HEK293 (cell line): Measurements from ENCODE around the gene PIK3CA.

Experiments used
- CTCF ChIA-PET: fragments of 350-600 bp; formaldehyde crosslinking; extraction: SDS; loops from one replicate; lab custom pipeline; 2021; ENCODE audit warnings: antibody characterized with exemption; lab: Yijun Ruan, JAX
- POLR2A ChIA-PET: fragments of 300-600 bp; formaldehyde crosslinking; extraction: SDS; loops from one replicate; lab custom pipeline; 2020; ENCODE audit warnings: antibody characterized with exemption, inconsistent platforms; lab: Yijun Ruan, JAX
- H3K27ac ChIP-seq: fragments of 200-500 bp; sonication (Bioruptor generic); 2 replicates; pipeline ENCODE4 v1.5.1; 2014; ENCODE audit warnings: low read depth, low read length, control low read depth, inconsistent platforms; ENCODE audit errors: extremely low read depth
- H3K36me3 ChIP-seq, 2 experiments: fragments of 200-500 bp in 1 of 2; sonication (Bioruptor generic) in 1 of 2; 1 replicate in 1 of 2; 2 replicates in 1 of 2; pipeline ENCODE4 v1.5.1; 2014 to 2017; ENCODE audit warnings: inconsistent platforms in 2 of 2, low read length in 2 of 2; ENCODE audit not compliant: control insufficient read depth in 2 of 2, insufficient read depth in 1 of 2
- H3K4me1 ChIP-seq: fragments of 200-500 bp; sonication (Bioruptor generic); 2 replicates; pipeline ENCODE4 v1.5.1; 2014; ENCODE audit warnings: mild to moderate bottlenecking, low read length, inconsistent platforms; ENCODE audit not compliant: control insufficient read depth, insufficient read depth
- H3K4me3 ChIP-seq: 2 replicates; pipeline ENCODE4 v1.5.1; 2011; ENCODE audit warnings: low read depth, mild to moderate bottlenecking, control low read depth, low read length, moderate library complexity
- H3K9me3 ChIP-seq: fragments of 200-500 bp; sonication (Bioruptor generic); 2 replicates; pipeline ENCODE4 v1.5.1; 2014; ENCODE audit warnings: low read depth, low read length, inconsistent platforms; ENCODE audit not compliant: control insufficient read depth, insufficient read depth
- GFI1B ChIP-seq: fragments of 450-650 bp; formaldehyde crosslinking; IDR thresholded peaks from 2 replicates; pipeline ENCODE4 v1.5.1; 2016; ENCODE audit warnings: missing biosample characterization, missing genetic modification characterization
- GLI4 ChIP-seq: fragments of 450-650 bp; formaldehyde crosslinking; IDR thresholded peaks from 2 replicates; pipeline ENCODE4 v1.5.1; 2016; ENCODE audit warnings: missing biosample characterization, missing genetic modification characterization
- GLIS1 ChIP-seq: fragments of 450-650 bp; formaldehyde crosslinking; IDR thresholded peaks from 2 replicates; pipeline ENCODE4 v1.5.1; 2016; ENCODE audit warnings: missing biosample characterization, missing genetic modification characterization
- SP2 ChIP-seq: fragments of 450-650 bp; formaldehyde crosslinking; IDR thresholded peaks from 2 replicates; pipeline ENCODE4 v1.5.1; 2016; ENCODE audit warnings: missing biosample characterization, missing genetic modification characterization
- ZBTB1 ChIP-seq: fragments of 450-650 bp; formaldehyde crosslinking; IDR thresholded peaks from 2 replicates; pipeline ENCODE4 v1.5.1; 2016; ENCODE audit warnings: missing biosample characterization, missing genetic modification characterization
- ZBTB48 ChIP-seq: fragments of 450-650 bp; formaldehyde crosslinking; IDR thresholded peaks from 2 replicates; pipeline ENCODE4 v1.5.1; 2016; ENCODE audit warnings: missing biosample characterization, missing genetic modification characterization
- ZFP69B ChIP-seq: fragments of 450-650 bp; formaldehyde crosslinking; IDR thresholded peaks from 2 replicates; pipeline ENCODE4 v1.5.1; 2016; ENCODE audit warnings: missing biosample characterization, missing genetic modification characterization
- ZNF112 ChIP-seq: fragments of 450-650 bp; formaldehyde crosslinking; IDR thresholded peaks from 2 replicates; pipeline ENCODE4 v1.5.0; 2017; ENCODE audit warnings: missing biosample characterization, missing genetic modification characterization
- ZNF2 ChIP-seq: fragments of 450-650 bp; formaldehyde crosslinking; IDR thresholded peaks from 2 replicates; pipeline ENCODE4 v1.5.1; 2016; ENCODE audit warnings: missing biosample characterization, missing genetic modification characterization
- ZNF302 ChIP-seq: fragments of 450-650 bp; formaldehyde crosslinking; IDR thresholded peaks from 2 replicates; pipeline ENCODE4 v1.5.1; 2016; ENCODE audit warnings: missing biosample characterization, missing genetic modification characterization, low read depth
- ZNF37A ChIP-seq: fragments of 450-650 bp; IDR thresholded peaks from 2 replicates; pipeline ENCODE4 v1.5.1; 2018; ENCODE audit warnings: missing biosample characterization, missing genetic modification characterization
- ZNF391 ChIP-seq: fragments of 450-650 bp; formaldehyde crosslinking; IDR thresholded peaks from 2 replicates; pipeline ENCODE4 v1.5.1; 2016; ENCODE audit warnings: low read depth, missing biosample characterization, missing genetic modification characterization, borderline replicate concordance
- ZNF521 ChIP-seq: fragments of 450-650 bp; formaldehyde crosslinking; IDR thresholded peaks from 2 replicates; pipeline ENCODE4 v1.5.1; 2017; ENCODE audit warnings: missing biosample characterization, mild to moderate bottlenecking, missing genetic modification characterization
- ZNF544 ChIP-seq: fragments of 450-650 bp; formaldehyde crosslinking; IDR thresholded peaks from 2 replicates; pipeline ENCODE4 v1.5.0; 2017; ENCODE audit warnings: missing biosample characterization, missing genetic modification characterization
- ZNF555 ChIP-seq: fragments of 450-650 bp; formaldehyde crosslinking; conservative IDR thresholded peaks from 2 replicates; pipeline ENCODE4 v1.5.1; 2017; ENCODE audit warnings: missing biosample characterization, mild to moderate bottlenecking, missing genetic modification characterization, inconsistent platforms
- ZNF571 ChIP-seq: fragments of 450-650 bp; formaldehyde crosslinking; IDR thresholded peaks from 2 replicates; pipeline ENCODE4 v1.5.0; 2017; ENCODE audit warnings: missing biosample characterization, missing genetic modification characterization
- ZNF600 ChIP-seq: fragments of 450-650 bp; formaldehyde crosslinking; IDR thresholded peaks from 2 replicates; pipeline ENCODE4 v1.5.1; 2016; ENCODE audit warnings: missing biosample characterization, missing genetic modification characterization
- ZNF654 ChIP-seq: fragments of 450-650 bp; formaldehyde crosslinking; IDR thresholded peaks from 2 replicates; pipeline ENCODE4 v1.5.1; 2016; ENCODE audit warnings: low read depth, missing biosample characterization, missing genetic modification characterization
- ZNF660 ChIP-seq: fragments of 450-650 bp; IDR thresholded peaks from 2 replicates; pipeline ENCODE4 v1.5.1; 2018; ENCODE audit warnings: missing biosample characterization, mild to moderate bottlenecking, missing genetic modification characterization
- ZNF701 ChIP-seq: fragments of 450-650 bp; formaldehyde crosslinking; IDR thresholded peaks from 2 replicates; pipeline ENCODE4 v1.5.1; 2016; ENCODE audit warnings: missing biosample characterization, missing genetic modification characterization
- ZNF791 ChIP-seq: fragments of 450-650 bp; formaldehyde crosslinking; IDR thresholded peaks from 2 replicates; pipeline ENCODE4 v1.5.1; 2016; ENCODE audit warnings: missing biosample characterization, missing genetic modification characterization
- TF ChIP-seq, protein P1 (sequence below): fragments of 450-650 bp; formaldehyde crosslinking; IDR thresholded peaks from 2 replicates; pipeline ENCODE4 v1.5.1; 2017; ENCODE audit warnings: missing biosample characterization, missing genetic modification characterization
- TF ChIP-seq, protein P2 (sequence below): fragments of 450-650 bp; formaldehyde crosslinking; IDR thresholded peaks from 2 replicates; pipeline ENCODE4 v1.5.1; 2016; ENCODE audit warnings: missing biosample characterization, missing genetic modification characterization
- TF ChIP-seq, protein P3 (sequence below): fragments of 450-650 bp; formaldehyde crosslinking; IDR thresholded peaks from 2 replicates; pipeline ENCODE4 v1.5.1; 2016; ENCODE audit warnings: missing biosample characterization, missing genetic modification characterization
- TF ChIP-seq, protein P4 (sequence below): fragments of 450-650 bp; formaldehyde crosslinking; IDR thresholded peaks from 2 replicates; pipeline ENCODE4 v1.5.1; 2016; ENCODE audit warnings: missing biosample characterization, missing genetic modification characterization
- TF ChIP-seq, protein P5 (sequence below): fragments of 450-650 bp; IDR thresholded peaks from 2 replicates; pipeline ENCODE4 v1.5.1; 2018; ENCODE audit warnings: missing biosample characterization, missing genetic modification characterization
- TF ChIP-seq, protein P6 (sequence below): fragments of 450-650 bp; formaldehyde crosslinking; IDR thresholded peaks from 2 replicates; pipeline ENCODE4 v1.5.1; 2016; ENCODE audit warnings: missing biosample characterization, missing genetic modification characterization

PIK3CA gene

DNA sequence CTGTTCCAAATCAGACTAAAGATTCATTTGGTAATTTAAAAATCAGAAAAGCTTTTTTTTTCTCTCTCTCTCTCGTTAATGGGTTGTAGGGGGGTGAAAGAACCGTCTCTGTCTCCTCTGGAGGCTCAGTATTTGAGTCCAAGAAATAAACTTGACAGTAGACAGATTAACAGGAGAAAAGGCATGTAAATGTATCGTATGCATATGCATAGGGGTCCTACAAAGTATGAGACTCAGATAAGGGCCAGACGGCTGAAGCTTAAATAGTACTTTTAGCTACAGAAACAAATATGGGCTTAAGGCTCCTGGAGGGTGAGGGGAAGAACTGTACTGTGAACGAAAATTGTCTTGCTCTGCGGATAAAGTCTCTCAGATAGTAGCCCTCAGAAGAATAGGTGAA is 42.4 kb downstream of the PIK3CA start:
- CTCF ChIA-PET, result interaction anchor here (0.6 kb wide), 1 partner anchor 42 kb away, joined by 4 read pairs; no protein-coding TSS in a partner anchor
- POLR2A ChIA-PET, result no interaction called here

DNA sequence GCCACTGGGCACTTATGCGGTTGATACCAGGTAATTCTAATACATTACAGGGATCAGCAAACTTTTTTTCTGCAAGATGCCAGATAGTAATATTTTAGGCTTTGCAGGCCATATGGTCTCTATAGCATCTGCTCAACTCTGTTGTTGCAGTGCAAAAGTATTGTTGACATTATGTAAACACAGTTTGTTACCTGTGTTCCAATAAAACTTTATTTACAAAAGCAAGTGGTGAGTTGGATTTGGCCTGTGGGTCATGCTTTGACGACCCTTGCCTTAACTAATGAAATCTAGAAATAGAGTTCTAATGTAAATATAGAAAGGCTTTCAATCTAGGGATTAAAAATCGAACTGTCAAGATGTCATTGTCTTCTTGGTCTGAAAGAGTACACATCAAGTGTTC is 44.4 kb downstream of the PIK3CA start:
- Histone ChIP-seq H3K9me3 (no peaks in the 10 kb centered on the region), H3K27ac (no peak overlapping the region), H3K36me3 (no peaks in the 10 kb centered on the region), H3K4me3 (no peak overlapping the region), H3K4me1 (no peaks in the 10 kb centered on the region; the same call in 1 of the 2 replicates)
- ChIA-PET POLR2A (no interaction called here), CTCF (no interaction called here)
- no peak for TF ChIP-seq ZNF37A (tag by site-specific recombination)
- no peak for TF ChIP-seq GFI1B (tag by site-specific recombination)
- TF ChIP-seq, protein P1, sequence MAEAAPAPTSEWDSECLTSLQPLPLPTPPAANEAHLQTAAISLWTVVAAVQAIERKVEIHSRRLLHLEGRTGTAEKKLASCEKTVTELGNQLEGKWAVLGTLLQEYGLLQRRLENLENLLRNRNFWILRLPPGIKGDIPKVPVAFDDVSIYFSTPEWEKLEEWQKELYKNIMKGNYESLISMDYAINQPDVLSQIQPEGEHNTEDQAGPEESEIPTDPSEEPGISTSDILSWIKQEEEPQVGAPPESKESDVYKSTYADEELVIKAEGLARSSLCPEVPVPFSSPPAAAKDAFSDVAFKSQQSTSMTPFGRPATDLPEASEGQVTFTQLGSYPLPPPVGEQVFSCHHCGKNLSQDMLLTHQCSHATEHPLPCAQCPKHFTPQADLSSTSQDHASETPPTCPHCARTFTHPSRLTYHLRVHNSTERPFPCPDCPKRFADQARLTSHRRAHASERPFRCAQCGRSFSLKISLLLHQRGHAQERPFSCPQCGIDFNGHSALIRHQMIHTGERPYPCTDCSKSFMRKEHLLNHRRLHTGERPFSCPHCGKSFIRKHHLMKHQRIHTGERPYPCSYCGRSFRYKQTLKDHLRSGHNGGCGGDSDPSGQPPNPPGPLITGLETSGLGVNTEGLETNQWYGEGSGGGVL (tag by site-specific recombination), result no peak
- TF ChIP-seq ZNF654 (tag by site-specific recombination), result no peak
- no peak for TF ChIP-seq ZNF391 (tag by site-specific recombination)
- no peak for TF ChIP-seq SP2 (tag by site-specific recombination)
- no peak for TF ChIP-seq GLI4 (tag by site-specific recombination)
- TF ChIP-seq ZNF302 (tag by site-specific recombination), result no peak
- no peak for TF ChIP-seq ZNF112
- TF ChIP-seq ZNF701 (tag by site-specific recombination), result no peak
- no peak for TF ChIP-seq ZBTB1 (tag by site-specific recombination)
- TF ChIP-seq, protein P2, sequence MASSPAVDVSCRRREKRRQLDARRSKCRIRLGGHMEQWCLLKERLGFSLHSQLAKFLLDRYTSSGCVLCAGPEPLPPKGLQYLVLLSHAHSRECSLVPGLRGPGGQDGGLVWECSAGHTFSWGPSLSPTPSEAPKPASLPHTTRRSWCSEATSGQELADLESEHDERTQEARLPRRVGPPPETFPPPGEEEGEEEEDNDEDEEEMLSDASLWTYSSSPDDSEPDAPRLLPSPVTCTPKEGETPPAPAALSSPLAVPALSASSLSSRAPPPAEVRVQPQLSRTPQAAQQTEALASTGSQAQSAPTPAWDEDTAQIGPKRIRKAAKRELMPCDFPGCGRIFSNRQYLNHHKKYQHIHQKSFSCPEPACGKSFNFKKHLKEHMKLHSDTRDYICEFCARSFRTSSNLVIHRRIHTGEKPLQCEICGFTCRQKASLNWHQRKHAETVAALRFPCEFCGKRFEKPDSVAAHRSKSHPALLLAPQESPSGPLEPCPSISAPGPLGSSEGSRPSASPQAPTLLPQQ, result no peak
- no peak for TF ChIP-seq ZNF571 (tag by site-specific recombination)
- no peak for TF ChIP-seq ZNF791 (tag by site-specific recombination)
- TF ChIP-seq GLIS1 (tag by site-specific recombination), result no peak
- TF ChIP-seq, protein P3, sequence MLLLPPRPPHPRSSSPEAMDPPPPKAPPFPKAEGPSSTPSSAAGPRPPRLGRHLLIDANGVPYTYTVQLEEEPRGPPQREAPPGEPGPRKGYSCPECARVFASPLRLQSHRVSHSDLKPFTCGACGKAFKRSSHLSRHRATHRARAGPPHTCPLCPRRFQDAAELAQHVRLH (tag by site-specific recombination), result no peak
- TF ChIP-seq ZNF660 (tag by site-specific recombination), result no peak
- no peak for TF ChIP-seq ZNF544 (tag by site-specific recombination)

More for the DNA sequence above, 42.4 kb downstream of the PIK3CA start:
- Histone ChIP-seq H3K27ac (no peak overlapping the region), H3K4me3 (no peak overlapping the region), H3K36me3 (no peaks in the 10 kb centered on the region), H3K4me1 (no peaks in the 10 kb centered on the region; the same call in 1 of the 2 replicates), H3K9me3 (no peaks in the 10 kb centered on the region)
- no peak for TF ChIP-seq ZNF600 (tag by site-specific recombination)
- no peak for TF ChIP-seq ZNF2 (tag by site-specific recombination)
- TF ChIP-seq, protein P4, sequence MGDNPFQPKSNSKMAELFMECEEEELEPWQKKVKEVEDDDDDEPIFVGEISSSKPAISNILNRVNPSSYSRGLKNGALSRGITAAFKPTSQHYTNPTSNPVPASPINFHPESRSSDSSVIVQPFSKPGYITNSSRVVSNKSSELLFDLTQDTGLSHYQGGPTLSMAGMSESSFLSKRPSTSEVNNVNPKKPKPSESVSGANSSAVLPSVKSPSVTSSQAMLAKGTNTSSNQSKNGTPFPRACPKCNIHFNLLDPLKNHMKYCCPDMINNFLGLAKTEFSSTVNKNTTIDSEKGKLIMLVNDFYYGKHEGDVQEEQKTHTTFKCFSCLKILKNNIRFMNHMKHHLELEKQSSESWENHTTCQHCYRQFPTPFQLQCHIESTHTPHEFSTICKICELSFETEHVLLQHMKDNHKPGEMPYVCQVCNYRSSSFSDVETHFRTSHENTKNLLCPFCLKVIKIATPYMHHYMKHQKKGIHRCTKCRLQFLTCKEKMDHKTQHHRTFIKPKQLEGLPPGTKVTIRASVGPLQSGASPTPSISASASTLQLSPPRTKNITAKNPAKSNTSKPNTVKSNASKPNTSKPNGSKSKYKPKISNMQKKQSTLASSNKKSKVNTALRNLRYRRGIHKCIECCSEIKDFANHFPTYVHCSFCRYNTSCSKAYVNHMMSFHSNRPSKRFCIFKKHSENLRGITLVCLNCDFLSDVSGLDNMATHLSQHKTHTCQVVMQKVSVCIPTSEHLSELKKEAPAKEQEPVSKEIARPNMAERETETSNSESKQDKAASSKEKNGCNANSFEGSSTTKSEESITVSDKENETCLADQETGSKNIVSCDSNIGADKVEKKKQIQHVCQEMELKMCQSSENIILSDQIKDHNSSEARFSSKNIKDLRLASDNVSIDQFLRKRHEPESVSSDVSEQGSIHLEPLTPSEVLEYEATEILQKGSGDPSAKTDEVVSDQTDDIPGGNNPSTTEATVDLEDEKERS (tag by site-specific recombination), result no peak
- TF ChIP-seq ZNF391 (tag by site-specific recombination), result no peak
- TF ChIP-seq ZBTB1 (tag by site-specific recombination), result no peak
- TF ChIP-seq ZFP69B, result no peak
- TF ChIP-seq, protein P5, sequence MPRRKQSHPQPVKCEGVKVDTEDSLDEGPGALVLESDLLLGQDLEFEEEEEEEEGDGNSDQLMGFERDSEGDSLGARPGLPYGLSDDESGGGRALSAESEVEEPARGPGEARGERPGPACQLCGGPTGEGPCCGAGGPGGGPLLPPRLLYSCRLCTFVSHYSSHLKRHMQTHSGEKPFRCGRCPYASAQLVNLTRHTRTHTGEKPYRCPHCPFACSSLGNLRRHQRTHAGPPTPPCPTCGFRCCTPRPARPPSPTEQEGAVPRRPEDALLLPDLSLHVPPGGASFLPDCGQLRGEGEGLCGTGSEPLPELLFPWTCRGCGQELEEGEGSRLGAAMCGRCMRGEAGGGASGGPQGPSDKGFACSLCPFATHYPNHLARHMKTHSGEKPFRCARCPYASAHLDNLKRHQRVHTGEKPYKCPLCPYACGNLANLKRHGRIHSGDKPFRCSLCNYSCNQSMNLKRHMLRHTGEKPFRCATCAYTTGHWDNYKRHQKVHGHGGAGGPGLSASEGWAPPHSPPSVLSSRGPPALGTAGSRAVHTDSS (tag by site-specific recombination), result no peak
- TF ChIP-seq ZNF521 (tag by site-specific recombination), result no peak
- TF ChIP-seq ZBTB48 (tag by site-specific recombination), result no peak
- TF ChIP-seq, protein P6, sequence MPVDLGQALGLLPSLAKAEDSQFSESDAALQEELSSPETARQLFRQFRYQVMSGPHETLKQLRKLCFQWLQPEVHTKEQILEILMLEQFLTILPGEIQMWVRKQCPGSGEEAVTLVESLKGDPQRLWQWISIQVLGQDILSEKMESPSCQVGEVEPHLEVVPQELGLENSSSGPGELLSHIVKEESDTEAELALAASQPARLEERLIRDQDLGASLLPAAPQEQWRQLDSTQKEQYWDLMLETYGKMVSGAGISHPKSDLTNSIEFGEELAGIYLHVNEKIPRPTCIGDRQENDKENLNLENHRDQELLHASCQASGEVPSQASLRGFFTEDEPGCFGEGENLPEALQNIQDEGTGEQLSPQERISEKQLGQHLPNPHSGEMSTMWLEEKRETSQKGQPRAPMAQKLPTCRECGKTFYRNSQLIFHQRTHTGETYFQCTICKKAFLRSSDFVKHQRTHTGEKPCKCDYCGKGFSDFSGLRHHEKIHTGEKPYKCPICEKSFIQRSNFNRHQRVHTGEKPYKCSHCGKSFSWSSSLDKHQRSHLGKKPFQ (tag by site-specific recombination), result no peak
- no peak for TF ChIP-seq ZNF555 (tag by site-specific recombination)
